BE2C (cell line): ENCODE measurements around the gene POFUT1. TPM values are rescaled to one million over a fixed set of nuclear protein-coding genes. Genes with fewer than 3 reads are reported as not detected.

Experiments
- DNase-seq: peaks from one replicate; pipeline ENCODE4 v3.0.0-alpha.2; 2020
- H3K27me3 ChIP-seq: fragments of 250-450 bp; sonication (Bioruptor Pico); 2 replicates; pipeline ENCODE4 v1.5.1; 2020; ENCODE audit warnings: mild to moderate bottlenecking
- H3K36me3 ChIP-seq: fragments of 250-450 bp; sonication (Bioruptor Pico); 2 replicates; pipeline ENCODE4 v1.5.1; 2020; ENCODE audit warnings: mild to moderate bottlenecking
- H3K4me1 ChIP-seq: fragments of 250-450 bp; sonication (Bioruptor Pico); 2 replicates; pipeline ENCODE4 v1.5.1; 2020
- H3K4me3 ChIP-seq: 2 replicates; pipeline ENCODE4 v1.5.1; 2011; ENCODE audit warnings: low read depth, low read length
- H3K9me3 ChIP-seq: fragments of 250-450 bp; sonication (Bioruptor Pico); 2 replicates; pipeline ENCODE4 v1.5.1; 2020
- polyA plus RNA-seq: library from polyadenylated mRNA; unstranded; fragments of >200 nt; gene quantifications from one replicate; pipeline ENCODE4 v1.2.1, GENCODE V29; 2012; ENCODE audit warnings: low read depth, missing spikeins; ENCODE audit not compliant: insufficient read length, insufficient read depth
- TF ChIP-seq, protein P1 (sequence below): IDR thresholded peaks from 2 replicates; pipeline ENCODE4 v1.5.1; 2012; ENCODE audit warnings: mild to moderate bottlenecking, low read depth, low read length

The POFUT1 gene
- 18.2 TPM for polyA plus RNA-seq

DNA sequence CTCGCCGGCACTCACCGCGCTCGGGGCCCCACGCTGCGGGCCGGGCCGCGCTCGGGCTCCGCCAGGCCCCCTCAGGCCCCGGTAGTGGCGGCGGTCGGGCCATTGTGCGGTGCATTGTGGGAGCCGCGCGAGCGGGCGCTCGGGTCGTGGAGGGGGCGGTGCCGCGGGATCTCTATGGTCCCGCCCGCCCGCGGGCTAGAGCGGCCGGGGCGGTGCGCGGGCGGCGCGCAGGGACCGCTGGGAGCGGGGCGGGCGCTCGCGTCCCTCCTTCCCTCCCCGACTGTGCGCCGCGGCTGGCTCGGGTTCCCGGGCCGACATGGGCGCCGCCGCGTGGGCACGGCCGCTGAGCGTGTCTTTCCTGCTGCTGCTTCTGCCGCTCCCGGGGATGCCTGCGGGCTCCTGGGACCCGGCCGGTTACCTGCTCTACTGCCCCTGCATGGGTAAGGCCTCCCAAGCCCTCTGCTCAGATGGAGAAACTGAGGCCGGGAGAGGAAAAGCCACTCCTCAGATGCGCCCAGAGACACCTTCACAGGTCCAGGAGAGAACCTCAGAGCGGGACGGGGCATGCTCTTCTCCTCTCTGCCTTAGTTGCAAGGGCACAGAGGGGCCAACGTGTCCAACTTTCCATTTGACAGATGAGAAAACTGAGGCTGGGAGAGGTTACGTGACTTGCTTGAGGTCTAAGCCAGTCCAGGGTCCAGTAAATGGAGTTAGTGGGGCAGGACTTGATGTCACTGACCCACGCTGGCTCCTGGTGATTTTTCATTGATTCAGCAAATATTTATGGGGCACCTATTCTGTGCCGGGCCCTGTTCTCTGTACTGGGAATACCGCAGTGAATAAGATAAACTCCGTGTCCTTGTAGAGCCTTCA is at the start of gene POFUT1, which contains the start of gene PLAGL2:
TSS of gene POFUT1 (plus strand) at position 255 of the 873 bp plus-strand sequence. CDS start at position 317, 62 bp downstream.
TSS of gene PLAGL2 (minus strand) at position 118 of the 873 bp plus-strand sequence. CDS start 5,565 bp downstream, outside the sequence.
- TF ChIP-seq, protein P1, sequence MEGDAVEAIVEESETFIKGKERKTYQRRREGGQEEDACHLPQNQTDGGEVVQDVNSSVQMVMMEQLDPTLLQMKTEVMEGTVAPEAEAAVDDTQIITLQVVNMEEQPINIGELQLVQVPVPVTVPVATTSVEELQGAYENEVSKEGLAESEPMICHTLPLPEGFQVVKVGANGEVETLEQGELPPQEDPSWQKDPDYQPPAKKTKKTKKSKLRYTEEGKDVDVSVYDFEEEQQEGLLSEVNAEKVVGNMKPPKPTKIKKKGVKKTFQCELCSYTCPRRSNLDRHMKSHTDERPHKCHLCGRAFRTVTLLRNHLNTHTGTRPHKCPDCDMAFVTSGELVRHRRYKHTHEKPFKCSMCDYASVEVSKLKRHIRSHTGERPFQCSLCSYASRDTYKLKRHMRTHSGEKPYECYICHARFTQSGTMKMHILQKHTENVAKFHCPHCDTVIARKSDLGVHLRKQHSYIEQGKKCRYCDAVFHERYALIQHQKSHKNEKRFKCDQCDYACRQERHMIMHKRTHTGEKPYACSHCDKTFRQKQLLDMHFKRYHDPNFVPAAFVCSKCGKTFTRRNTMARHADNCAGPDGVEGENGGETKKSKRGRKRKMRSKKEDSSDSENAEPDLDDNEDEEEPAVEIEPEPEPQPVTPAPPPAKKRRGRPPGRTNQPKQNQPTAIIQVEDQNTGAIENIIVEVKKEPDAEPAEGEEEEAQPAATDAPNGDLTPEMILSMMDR, result no peak; the same call in 1 of the 2 replicates
- Histone ChIP-seq H3K4me1 (peaks cover 6% of the 10 kb centered on the region; the same call in 1 of the 2 replicates), H3K36me3 (peaks cover 16% of the 10 kb centered on the region), H3K27me3 (no peaks in the 10 kb centered on the region), H3K9me3 (no peaks in the 10 kb centered on the region), H3K4me3 (peak within 1 kb of the TSS; percentile 100)
- DNase-seq, result peak; percentile 92

- Histone ChIP-seq H3K4me3 (no peak overlapping the region), H3K36me3 (peaks cover 62% of the 10 kb centered on the region), H3K4me1 (no peaks in the 10 kb centered on the region), H3K27me3 (no peaks in the 10 kb centered on the region), H3K9me3 (no peaks in the 10 kb centered on the region)
- TF ChIP-seq, protein P1, result no peak
- no peak for DNase-seq
Observed at GRCh38 chr20:32158351-32158750, 49.3 kb upstream of the POFUT1 start.

GRCh38 chr20:32158943-32159660 is 48.6 kb upstream of the POFUT1 start:
- Histone ChIP-seq H3K9me3 (no peaks in the 10 kb centered on the region), H3K4me3 (no peak overlapping the region), H3K27me3 (no peaks in the 10 kb centered on the region), H3K4me1 (no peaks in the 10 kb centered on the region), H3K36me3 (peaks cover 61% of the 10 kb centered on the region)
- no peak for DNase-seq
- TF ChIP-seq, protein P1, result no peak

DNA sequence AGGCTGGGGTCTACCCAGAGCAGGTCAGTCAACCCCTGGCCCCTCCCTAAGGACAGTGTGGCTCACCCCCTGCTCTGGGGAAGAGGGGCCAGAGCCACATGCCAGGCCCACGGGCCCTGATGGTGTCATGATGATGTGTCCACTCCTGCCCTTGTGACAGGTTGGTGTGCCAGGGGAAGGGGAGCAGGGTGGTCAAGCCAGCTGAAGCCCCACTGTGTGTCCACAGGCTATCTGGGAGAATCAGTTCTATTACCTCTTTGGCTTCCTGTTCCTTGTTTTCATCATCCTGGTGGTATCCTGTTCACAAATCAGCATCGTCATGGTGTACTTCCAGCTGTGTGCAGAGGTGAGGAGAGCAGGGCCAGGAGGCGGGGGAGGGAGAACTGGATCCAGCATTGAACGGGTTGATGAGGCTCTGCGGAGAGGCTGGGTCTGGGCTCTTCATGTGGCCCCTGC is 47.9 kb upstream of the POFUT1 start:
- TF ChIP-seq, protein P1, result no peak
- no peaks in the 10 kb centered on the region for H3K9me3 ChIP-seq
- DNase-seq, result no peak
- H3K36me3 ChIP-seq, result peaks cover 63% of the 10 kb centered on the region
- H3K27me3 ChIP-seq, result no peaks in the 10 kb centered on the region
- no peaks in the 10 kb centered on the region for H3K4me1 ChIP-seq
- no peak overlapping the region for H3K4me3 ChIP-seq

DNA sequence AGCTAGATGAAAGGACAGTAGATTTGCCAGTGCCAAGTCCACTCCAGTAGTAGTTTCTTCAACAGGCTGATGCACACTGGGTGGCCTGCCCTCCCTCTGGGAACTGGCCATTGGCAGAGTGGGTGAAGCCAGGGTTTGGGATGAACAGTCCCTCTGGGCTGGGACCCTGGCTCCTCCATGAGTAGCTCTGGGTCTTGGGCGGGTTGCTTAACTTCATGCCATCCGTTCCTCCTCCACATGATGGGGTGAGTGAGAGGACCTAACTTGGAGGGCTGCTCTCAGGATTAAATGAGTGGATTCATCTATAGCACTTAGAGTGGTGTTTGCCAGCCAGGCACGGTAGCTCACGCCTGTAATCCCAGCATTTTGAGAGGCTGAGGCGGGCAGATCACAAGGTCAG is 47.3 kb upstream of the POFUT1 start:
- no peak for DNase-seq
- no peaks in the 10 kb centered on the region for H3K9me3 ChIP-seq
- H3K27me3 ChIP-seq, result no peaks in the 10 kb centered on the region
- TF ChIP-seq, protein P1, result no peak
- H3K4me3 ChIP-seq, result no peak overlapping the region
- no peaks in the 10 kb centered on the region for H3K4me1 ChIP-seq
- H3K36me3 ChIP-seq, result peaks cover 69% of the 10 kb centered on the region
